Keratinocyte (primary cell): ENCODE results near the gene CRTC3.

Experiments used
- EZH2 ChIP-seq: IDR thresholded peaks from one replicate; pipeline ENCODE4 v1.6.1; 2012; ENCODE audit warnings: inconsistent platforms, mild to moderate bottlenecking, low read length, moderate library complexity
- TF ChIP-seq, protein P1 (sequence below), 3 experiments: IDR thresholded peaks in 1 of 3; conservative IDR thresholded peaks in 1 of 3; optimal IDR thresholded peaks in 1 of 3; 2 replicates in 2 of 3; 3 replicates in 1 of 3; pipeline versions ENCODE3 to v1.5.1; 2011; ENCODE audit warnings: low read length in 3 of 3, mild to moderate bottlenecking in 3 of 3, moderate library complexity in 2 of 3, control low read depth in 1 of 3, inconsistent platforms in 1 of 3; ENCODE audit not compliant: insufficient read depth in 2 of 3; ENCODE audit errors: extremely low read depth in 1 of 3

DNA sequence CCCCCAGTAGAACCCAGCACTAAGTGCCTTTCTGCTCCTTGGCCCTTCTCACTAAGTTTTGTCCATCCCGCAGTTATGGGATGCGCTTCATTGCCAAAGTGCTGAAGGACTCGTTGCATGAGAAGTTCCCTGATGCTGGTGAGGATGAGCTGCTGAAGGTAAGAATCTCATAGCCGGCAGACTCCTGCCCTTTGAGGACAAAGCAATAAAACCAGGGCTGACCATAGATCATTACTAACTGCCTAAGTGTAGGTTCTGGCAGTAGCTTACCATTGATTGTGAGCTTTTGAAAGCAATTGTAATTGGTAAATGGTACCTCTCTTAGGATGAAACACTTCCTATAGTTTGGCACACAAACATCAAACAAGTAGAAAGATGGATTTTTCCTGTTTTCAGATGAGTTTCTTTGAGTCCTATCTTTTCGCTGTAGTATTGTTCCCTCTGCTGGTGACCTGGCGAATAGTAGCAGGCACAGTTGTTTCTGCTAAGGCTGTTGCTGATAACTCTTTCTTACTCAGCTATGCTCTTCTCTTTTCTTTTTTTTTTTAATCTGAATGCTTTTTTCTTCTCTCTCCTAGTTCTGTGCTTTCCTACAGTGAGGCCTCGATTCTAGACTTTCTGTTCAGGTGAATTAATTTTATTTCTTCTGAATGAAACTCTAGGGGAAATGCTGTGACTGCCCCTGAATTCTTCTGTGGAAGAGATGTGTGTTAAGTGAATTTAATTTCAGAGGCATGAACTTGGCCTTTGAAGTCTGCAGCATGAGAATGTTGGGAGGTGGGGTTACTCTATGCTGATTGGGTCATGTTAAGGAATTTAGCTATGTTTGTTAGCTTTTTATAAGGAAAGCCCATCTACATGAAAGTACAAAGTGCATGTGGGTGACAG lies 47.4 kb upstream of the CRTC3 start:
- TF ChIP-seq, protein P1, sequence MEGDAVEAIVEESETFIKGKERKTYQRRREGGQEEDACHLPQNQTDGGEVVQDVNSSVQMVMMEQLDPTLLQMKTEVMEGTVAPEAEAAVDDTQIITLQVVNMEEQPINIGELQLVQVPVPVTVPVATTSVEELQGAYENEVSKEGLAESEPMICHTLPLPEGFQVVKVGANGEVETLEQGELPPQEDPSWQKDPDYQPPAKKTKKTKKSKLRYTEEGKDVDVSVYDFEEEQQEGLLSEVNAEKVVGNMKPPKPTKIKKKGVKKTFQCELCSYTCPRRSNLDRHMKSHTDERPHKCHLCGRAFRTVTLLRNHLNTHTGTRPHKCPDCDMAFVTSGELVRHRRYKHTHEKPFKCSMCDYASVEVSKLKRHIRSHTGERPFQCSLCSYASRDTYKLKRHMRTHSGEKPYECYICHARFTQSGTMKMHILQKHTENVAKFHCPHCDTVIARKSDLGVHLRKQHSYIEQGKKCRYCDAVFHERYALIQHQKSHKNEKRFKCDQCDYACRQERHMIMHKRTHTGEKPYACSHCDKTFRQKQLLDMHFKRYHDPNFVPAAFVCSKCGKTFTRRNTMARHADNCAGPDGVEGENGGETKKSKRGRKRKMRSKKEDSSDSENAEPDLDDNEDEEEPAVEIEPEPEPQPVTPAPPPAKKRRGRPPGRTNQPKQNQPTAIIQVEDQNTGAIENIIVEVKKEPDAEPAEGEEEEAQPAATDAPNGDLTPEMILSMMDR (optimal IDR thresholded peaks at IDR 0.05 in 1 of 3, IDR thresholded peaks at IDR 0.05 in 1 of 3, conservative IDR thresholded peaks at IDR 0.05 in 1 of 3; ENCODE audit: extremely low read depth in 1 of 3, insufficient read depth in 2 of 3, low read length in 3 of 3), result peak in 2 of 3 experiments; percentile 53 to 57
- TF ChIP-seq EZH2, result no peak
